Measurements from ENCODE around the gene TMIE. TPM values are rescaled to one million over a fixed set of nuclear protein-coding genes. Genes with fewer than 3 reads are reported as not detected.

TMIE gene
- total RNA-seq, 4 donors from 2014 or later = 0.41 to 2.1 (median 1.6) TPM; not detected in 1

DNA sequence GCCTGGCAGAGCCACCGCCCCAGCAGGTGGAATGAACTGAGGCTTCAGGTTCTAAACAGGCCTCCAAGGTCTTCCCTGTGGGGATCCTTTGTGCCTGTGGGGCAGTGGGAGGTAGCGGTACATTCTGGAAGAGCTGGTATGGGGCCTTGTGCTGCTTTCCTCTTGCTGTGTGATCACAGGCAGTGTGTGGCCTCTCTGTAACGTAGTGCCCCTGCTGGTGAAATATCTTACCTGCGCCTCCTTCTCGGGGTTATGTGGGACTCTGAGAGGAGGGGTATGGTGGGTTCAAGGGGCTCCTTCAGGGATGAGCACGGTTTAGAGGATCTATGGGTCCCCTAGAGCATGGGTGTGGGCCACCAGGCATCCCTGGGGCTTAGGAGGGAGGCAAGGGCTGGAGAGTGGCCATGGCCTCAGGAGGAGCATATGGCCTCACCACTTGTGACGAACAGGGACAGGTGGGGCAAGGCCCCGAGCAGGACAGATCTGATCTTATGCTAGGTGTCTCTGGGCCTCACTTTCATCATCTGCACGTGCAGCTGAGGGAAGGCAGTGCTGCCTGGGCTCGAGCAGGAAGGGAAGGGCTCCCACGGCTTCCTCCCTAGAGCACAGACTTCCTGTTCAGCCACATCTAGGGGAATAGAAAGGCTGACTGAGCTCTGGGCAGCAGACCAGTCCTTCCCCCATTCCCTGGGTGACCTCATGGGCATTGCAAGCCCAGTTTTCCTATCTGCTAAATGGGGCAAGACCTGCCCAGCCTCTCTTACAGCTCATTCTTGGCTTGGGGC, 5.8 kb upstream of the TMIE start:
- no peaks in the 10 kb centered on the region for H3K9me3 ChIP-seq
- no peak for TF ChIP-seq POLR2A (IDR thresholded peaks at IDR 0.05)
- TF ChIP-seq, protein P1, sequence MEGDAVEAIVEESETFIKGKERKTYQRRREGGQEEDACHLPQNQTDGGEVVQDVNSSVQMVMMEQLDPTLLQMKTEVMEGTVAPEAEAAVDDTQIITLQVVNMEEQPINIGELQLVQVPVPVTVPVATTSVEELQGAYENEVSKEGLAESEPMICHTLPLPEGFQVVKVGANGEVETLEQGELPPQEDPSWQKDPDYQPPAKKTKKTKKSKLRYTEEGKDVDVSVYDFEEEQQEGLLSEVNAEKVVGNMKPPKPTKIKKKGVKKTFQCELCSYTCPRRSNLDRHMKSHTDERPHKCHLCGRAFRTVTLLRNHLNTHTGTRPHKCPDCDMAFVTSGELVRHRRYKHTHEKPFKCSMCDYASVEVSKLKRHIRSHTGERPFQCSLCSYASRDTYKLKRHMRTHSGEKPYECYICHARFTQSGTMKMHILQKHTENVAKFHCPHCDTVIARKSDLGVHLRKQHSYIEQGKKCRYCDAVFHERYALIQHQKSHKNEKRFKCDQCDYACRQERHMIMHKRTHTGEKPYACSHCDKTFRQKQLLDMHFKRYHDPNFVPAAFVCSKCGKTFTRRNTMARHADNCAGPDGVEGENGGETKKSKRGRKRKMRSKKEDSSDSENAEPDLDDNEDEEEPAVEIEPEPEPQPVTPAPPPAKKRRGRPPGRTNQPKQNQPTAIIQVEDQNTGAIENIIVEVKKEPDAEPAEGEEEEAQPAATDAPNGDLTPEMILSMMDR (IDR thresholded peaks at IDR 0.05) = peak in 1 of 4 experiments; percentile 18
- no peaks in the 10 kb centered on the region for H3K27me3 ChIP-seq
- H3K4me1 ChIP-seq = peaks cover 0 to 16% of the 10 kb centered on the region in 2 donors
- H3K36me3 ChIP-seq = no peaks in the 10 kb centered on the region
- DNase-seq = peak; percentile 33 to 56
- H3K4me3 ChIP-seq = no peak overlapping the region
- intact Hi-C loops (cut with DNase I; ENCODE audit: low total_unique reads) = no loop called here
- peak overlapping the region; percentile 52 to 70 for H3K27ac ChIP-seq

DNA sequence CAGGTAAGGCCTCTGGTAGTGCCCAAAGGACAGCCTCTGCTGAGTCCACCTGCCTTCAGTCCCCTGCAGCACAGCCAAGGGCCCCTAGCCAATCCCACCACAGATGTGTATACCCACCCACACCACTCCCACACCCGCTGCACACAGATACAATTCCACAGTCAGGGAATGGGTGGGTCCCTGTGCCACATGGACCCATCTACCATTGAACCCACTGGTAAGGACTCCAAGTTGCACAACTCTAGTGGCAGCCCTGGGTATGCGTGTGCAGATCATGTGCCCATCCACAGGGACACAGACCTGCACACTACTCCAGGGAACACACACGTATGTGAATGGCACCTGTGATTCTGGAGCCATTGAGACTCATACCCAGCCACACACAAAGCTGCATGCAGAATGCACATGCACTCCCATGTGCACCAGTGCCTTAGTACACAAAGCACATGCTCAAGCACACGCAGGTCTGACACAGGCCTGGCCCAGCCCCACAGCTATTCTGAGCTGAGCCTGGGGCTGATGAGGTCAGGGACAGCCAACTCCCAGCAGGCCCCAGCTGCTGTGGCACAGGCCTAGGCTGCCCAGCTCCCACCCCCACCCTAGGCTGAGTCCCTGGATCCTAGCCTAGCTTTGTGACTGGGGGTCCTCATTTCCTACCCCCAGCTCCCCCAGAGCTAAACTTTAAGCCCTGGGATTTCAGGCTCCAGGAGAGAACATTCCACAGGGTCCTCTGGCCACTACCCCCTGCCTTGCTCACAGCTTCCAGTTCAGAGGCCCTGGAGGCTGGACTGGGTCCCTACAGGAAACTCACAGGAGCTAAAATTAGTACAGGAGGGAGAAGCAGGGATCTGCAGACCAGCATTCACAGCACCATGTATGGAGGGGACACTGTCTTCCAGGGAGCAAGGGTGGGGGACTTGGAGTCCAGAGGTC, 5.0 kb upstream of the TMIE start:
- DNase-seq = peak in 1 of 2 donors; percentile 47
- Histone ChIP-seq H3K9me3 (no peaks in the 10 kb centered on the region), H3K27me3 (peaks cover 0 to 3% of the 10 kb centered on the region in 2 donors), H3K27ac (peak overlapping the region; percentile 52 to 70), H3K4me1 (peaks cover 0 to 18% of the 10 kb centered on the region in 2 donors), H3K4me3 (no peak overlapping the region), H3K36me3 (no peaks in the 10 kb centered on the region)
- intact Hi-C loops (cut with DNase I; ENCODE audit: low total_unique reads) = no loop called here
- TF ChIP-seq, protein P1 (IDR thresholded peaks at IDR 0.05) = no peak
- TF ChIP-seq POLR2A (IDR thresholded peaks at IDR 0.05) = no peak

DNA sequence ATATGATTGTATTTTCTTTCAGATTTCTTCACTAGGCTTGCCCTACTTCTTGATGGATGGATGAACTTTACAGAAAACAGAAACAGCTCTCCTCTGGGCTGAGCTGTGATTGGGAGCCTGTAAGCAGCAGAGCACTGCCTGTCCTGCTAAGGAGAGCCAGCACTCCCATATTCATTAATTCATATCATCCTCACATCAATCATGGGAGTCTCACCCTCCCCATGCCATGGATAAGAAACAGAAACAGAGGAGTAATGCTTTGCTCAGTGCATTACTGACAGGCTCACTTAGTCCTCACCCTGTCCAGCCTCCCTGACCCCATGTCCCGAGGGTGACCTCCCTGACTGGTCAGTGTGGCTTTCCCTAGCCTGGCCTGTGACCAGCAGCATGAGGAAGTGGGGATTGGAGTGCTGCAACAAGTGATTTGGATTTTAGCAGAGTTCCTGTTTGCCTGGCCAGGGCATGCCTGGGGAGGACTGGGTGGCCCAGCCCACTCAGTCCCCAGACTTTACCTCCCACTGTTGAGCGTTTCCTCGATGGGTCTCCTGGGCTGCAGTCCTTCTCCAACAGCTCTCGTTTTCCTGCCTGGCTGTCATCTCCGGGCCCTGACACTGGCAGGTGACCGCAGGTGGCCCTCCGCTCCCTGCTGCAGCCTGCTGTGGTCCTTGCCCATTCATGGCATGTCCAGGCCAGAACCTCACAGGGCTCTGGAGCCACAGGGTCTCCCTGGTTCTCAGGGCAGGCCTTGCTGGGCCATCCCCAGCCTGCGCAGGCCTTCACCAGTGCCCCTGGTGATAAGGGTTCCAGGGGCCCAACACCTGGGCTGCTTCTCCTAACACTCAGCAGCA, 1.3 kb upstream of the TMIE start:
- Histone ChIP-seq H3K4me3 (no peak overlapping the region), H3K36me3 (no peaks in the 10 kb centered on the region), H3K9me3 (no peaks in the 10 kb centered on the region), H3K27ac (peak overlapping the region in 1 of 2 donors; percentile 16), H3K27me3 (peaks cover 0 to 6% of the 10 kb centered on the region in 2 donors), H3K4me1 (peaks cover 0 to 13% of the 10 kb centered on the region in 2 donors)
- TF ChIP-seq, protein P1 (IDR thresholded peaks at IDR 0.05) = no peak
- TF ChIP-seq POLR2A (IDR thresholded peaks at IDR 0.05) = no peak
- intact Hi-C loops (cut with DNase I; ENCODE audit: low total_unique reads) = loop anchor here (10.0 kb wide), 1 partner anchor 635 kb away; no protein-coding TSS in a partner anchor
- DNase-seq = peak in 1 of 2 donors; percentile 49

DNA sequence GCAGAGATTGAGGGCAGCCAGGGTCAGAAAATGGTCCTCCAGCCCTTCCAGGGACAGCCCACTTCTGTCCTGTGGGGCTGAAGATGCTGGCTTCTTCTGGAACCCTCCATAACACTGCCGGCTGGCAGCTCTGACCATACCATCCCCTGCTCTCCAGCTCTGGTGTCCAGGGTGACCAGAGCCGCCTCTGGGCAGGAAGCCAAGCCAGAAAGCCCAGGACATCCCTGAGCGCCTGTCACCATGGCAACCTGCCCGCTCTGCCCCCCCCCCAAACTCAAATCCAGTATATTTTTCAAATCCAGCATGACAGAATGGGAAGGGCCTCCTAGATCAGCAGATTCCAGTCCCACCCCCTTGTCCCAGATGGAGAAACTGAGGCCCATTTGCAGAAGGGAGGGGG, 420 bp upstream of the TMIE start:
- Histone ChIP-seq H3K36me3 (no peaks in the 10 kb centered on the region), H3K9me3 (no peaks in the 10 kb centered on the region), H3K27me3 (peaks cover 0 to 6% of the 10 kb centered on the region in 2 donors), H3K4me1 (peaks cover 0 to 7% of the 10 kb centered on the region in 2 donors), H3K27ac (no peak overlapping the region), H3K4me3 (peak overlapping the region; percentile 12 to 37)
- DNase-seq = peak; percentile 47 to 48
- TF ChIP-seq, protein P1 (IDR thresholded peaks at IDR 0.05) = no peak
- TF ChIP-seq POLR2A (IDR thresholded peaks at IDR 0.05) = no peak
- intact Hi-C loops (cut with DNase I; ENCODE audit: low total_unique reads) = loop anchor here (10.0 kb wide), 1 partner anchor 634 kb away; no protein-coding TSS in a partner anchor

All from uterus (tissue), 4 donors.